ENCODE data around the gene PLEKHD1.

- no peak for TF ChIP-seq CTCF (conservative IDR thresholded peaks at IDR 0.05 in 1 of 2, IDR thresholded peaks at IDR 0.05 in 1 of 2; ENCODE audit: low read depth in 1 of 2, low read length in 2 of 2)
- no peak for TF ChIP-seq EZH2 (IDR thresholded peaks at IDR 0.05; ENCODE audit: low read length, missing control alignments)
Measured at GRCh38 chr14:69464379-69464778, 20.1 kb upstream of the PLEKHD1 start.

Measured in fibroblast of lung (primary cell).